Raji (cell line): ENCODE results near the gene ARG1.

Experiments
- POLR2A ChIP-seq: IDR thresholded peaks from 2 replicates; pipeline ENCODE4 v1.6.1; 2011; ENCODE audit warnings: low read depth, low read length, control low read depth; ENCODE audit not compliant: insufficient read depth

The ARG1 gene

GRCh38 chr6:131631625-131632289 lies 58.7 kb downstream of the ARG1 start:
- no peak for TF ChIP-seq POLR2A
